ENCODE results near the gene C12orf56.
A peak's percentile ranks its signal among the peaks of the same experiment; 100 is the strongest.

The C12orf56 gene, protein sequence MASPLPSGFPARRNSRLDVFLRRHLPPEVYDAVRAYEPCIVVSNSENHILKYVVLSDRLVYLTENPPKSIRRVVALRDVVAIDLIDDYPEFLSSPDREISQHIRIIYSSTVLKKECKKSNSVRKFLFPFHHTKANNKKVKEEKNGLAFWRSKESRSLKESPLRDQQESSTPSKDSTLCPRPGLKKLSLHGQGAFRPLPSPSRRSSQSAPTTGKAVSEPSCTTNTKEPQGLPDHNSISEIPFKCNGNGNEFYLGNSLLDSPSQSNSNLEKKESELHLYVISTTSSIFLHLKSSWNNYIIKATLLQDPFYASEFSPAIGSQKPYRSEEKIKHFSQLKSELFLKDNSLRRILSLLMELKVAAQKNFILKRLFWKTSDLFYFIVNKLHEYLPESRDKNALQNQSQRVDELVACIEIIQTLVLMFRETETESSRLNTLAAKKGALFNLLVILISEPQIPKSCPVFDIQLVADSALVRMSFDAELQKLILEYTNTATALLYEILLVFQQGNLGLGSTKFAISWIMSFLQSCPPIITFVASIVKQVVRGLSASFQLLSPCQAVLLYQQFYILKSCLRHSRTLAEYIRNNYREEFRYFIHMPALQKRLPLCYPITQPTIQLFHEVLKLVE

DNA sequence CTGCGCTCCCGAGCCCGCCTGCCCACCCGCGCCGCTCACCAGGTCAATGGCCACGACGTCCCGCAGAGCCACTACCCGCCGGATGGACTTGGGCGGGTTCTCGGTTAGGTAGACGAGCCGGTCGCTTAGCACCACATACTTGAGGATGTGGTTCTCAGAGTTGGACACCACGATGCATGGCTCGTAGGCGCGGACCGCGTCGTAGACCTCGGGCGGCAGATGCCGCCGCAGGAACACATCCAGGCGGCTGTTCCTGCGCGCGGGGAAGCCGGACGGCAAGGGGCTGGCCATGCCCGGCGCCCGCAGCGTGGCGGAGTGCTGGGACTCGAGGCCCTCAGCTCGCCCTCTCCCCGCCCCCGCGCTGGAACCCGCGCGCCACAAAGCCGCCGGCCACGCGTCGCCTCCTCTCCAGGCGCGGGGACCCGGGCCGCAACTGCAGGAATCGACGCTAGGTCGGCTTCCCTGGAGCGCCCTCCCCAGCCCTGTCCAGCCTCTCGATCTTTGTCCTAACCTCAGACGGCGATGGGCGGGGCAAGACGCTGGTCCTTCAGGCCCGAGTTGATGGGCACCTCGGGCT, at the start of gene C12orf56:
Gene C12orf56 (minus strand): TSS at position 484 of the 577 bp plus-strand sequence. CDS start 193 bp downstream, at position 291.
- no peak for DNase-seq (ENCODE audit: low read depth)

DNA sequence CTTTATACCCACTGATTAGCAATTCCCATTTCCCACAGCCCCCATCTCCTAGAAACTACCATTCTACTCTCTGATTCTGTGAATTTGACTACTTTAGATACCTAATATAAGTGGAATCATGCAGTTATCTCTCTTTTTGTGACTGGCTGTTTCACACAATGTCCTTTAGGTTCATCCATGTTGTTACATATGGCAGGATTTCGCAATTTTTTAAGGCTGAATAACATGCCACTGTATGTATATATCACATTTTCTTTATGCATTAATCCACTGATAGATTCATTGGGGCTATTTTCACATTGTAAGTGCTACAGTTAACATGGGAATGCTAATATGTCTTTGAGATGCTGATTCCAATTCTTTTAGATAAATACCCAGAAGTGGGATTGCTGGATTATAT, 49.5 kb upstream of the C12orf56 start:
- DNase-seq (ENCODE audit: low read depth), result no peak

DNA sequence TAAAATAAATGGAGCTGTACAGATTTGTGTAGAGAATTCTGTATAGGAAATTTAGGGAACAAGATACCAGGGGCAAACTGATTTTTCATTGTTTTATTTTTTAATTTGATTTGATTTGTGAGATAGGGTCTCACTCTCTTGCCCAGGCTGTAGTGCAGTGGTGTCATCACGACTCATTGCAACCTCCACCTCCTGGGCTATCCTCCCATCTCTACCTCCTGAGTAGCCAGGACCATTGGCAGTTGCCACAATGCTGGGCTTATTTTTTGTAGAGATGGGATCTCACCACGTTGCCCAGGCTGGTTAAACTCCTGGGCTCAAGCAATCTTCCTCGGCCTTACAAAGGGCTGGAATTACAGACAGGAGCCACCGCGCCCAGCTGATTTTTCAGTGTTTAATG, 43.4 kb upstream of the C12orf56 start:
- no peak for DNase-seq (ENCODE audit: low read depth)

DNA sequence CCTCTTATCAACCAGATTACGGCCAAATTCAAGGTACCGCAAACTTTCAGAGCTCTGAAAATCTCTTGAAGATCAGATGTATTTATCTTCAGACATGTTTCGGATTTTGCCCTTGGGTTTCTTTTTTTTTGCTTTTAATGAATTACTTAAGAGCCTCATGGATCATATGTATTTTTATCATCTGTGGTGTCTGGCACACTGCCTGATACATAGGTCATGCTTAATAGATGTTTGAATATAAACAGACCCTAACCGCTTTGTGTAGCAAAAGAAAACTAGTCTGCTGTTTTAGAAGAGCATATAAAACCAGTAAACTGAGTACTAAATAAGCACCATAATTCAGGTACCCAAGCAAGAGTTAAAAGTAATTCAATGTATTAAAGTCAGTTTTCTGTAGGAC, 41.2 kb upstream of the C12orf56 start:
- DNase-seq (ENCODE audit: low read depth), result no peak

DNA sequence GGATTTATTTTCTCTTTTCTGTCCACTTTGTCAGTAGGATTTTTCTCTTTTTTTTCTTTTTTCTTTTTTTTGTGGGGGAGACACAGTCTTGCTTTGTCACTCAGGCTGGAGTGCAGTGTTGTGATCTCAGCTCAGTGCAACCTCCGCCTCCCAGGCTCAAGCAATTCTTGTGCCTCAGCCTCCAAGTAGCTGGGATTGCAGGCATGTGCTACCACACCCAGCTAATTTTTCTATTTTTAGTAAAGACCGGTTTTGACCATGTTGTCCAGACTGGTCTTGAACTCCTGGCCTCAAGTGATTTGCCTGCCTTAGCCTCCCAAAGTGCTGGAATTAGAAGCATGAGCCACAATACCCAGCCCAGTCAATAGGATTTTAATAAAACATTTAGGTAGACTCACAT, 40.3 kb upstream of the C12orf56 start:
- no peak for DNase-seq (ENCODE audit: low read depth)

DNA sequence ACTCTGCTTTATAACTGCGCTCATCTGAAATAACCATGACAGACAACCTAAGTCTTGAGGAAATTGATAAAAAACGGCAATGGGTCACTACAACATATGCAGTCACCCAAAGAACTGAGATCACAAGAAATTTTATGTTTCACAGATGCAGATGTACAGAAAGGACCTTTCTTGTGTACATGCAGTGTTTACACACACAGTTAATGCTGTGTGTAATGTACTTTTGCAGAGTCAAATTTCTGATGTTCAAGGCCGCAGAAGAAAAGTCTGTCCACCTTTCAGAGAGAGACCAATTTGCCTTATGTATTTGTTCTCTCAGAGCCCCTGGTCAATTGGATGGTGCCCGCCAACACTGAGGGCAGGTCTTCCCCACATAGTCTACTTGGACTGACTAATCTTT, 38.4 kb upstream of the C12orf56 start:
- DNase-seq (ENCODE audit: low read depth), result no peak

DNA sequence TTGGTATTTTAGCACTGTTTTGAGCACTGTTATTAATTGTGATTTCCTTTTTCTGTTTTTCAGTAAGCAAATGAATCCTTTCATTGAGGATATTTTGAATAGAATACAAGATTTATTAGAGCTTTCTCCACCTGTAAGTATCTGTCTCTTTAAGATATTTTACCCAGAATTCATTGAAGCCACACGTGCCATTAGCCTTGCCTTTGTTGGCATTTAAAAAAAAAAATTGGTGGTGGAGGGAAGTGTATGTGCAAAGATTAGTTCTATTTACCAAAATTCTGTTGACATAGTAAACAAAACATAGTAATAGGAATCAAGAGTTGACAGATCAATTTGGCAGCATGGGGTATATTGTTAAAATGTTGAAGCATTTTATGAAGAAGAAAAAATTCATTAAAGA, 37.4 kb upstream of the C12orf56 start:
- no peak for DNase-seq (ENCODE audit: low read depth)

DNA sequence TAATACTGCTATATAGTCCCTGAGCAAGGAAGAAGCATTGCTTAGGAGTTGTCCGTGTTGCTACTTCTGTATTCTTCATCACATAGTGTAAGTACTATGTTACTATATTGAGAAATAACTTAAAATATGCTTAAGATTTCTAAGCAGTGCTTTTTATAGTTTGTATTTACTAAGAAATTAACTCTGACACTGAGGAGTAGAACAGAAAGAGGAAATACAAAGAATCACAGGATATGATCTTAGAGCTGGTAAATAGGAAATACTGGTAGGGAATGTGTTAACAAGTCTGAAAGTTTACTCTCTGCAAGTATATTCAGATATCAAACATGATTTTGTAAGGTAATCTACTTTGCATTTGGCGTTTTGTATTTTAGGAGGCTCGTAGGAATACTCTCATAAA, 29.1 kb upstream of the C12orf56 start:
- no peak for DNase-seq (ENCODE audit: low read depth)

DNA sequence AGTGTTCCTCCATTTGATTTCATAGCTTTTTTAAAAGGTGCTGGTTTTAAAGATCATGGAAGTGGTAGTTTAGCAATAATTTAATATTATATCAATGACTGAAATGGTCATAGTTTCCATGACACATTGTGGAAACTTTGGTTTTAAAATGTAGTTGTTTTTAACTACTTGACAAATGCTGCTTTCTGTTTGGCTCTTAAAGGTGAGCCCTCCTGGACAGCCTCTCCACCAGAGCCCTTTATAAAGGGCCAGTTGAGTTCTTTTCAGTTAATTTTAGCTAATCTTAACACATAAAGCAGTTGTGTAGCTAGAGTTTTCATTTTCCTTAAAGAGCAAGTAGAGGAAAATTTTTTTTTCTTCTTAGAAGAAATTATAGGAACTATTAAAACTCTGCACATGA, 27.7 kb upstream of the C12orf56 start:
- no peak for DNase-seq (ENCODE audit: low read depth)

DNA sequence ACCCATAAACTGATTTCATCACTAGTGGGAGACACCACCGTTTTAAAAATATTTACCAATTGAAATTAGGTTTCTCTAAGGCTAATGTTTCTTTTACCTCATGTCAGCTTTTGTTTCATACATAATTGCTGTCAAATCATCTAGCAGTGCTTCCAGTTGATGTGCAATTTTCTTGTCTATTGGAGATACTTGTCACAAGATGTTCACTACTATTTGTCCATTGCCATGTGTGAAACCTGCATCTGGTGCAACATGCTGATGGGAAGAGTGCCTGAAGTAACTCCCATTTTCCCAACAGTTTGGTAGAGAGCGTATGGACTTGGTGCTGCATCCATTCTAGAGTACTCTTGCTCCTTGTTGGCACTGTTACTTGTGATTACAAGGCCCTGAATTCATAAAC, 23.3 kb upstream of the C12orf56 start:
- DNase-seq (ENCODE audit: low read depth), result no peak

DNA sequence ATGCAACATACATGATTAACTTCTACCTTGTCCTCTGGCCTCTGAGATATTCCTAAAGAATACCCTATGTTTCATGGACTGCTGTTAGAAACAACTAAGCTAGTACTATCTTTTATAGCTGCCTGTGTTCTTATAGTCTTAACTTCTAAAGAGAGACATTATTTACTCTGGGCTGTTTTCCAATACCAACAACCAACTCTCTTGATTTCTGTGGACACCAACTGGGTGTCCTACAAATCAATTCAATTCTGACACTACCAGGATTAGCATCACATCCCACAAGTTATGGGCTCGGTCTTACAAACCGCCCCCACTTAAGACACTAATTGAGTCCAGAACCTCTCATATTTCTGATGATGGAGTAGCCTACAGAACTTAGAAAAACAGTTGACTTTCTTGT, 21.9 kb upstream of the C12orf56 start:
- DNase-seq (ENCODE audit: low read depth), result no peak

DNA sequence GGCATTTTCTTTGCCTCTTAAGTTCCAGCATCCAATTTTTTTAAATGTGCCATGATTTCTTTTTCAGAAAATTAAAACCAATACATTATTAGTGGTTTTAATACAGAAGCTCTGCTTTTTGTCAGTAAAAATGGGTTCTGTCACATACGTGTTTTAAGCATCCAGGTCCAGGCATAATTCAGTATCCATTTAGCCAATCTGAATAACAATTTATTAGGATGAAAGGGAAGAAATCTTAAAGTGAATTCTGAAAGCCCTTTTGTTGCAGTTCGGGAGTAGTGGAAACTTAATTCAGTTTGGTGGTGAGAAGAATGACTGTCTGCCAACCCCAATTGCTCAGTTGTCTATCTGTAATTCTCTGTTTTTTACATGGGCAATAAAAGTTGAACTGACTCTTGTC, 20.9 kb upstream of the C12orf56 start:
- no peak for DNase-seq (ENCODE audit: low read depth)

DNA sequence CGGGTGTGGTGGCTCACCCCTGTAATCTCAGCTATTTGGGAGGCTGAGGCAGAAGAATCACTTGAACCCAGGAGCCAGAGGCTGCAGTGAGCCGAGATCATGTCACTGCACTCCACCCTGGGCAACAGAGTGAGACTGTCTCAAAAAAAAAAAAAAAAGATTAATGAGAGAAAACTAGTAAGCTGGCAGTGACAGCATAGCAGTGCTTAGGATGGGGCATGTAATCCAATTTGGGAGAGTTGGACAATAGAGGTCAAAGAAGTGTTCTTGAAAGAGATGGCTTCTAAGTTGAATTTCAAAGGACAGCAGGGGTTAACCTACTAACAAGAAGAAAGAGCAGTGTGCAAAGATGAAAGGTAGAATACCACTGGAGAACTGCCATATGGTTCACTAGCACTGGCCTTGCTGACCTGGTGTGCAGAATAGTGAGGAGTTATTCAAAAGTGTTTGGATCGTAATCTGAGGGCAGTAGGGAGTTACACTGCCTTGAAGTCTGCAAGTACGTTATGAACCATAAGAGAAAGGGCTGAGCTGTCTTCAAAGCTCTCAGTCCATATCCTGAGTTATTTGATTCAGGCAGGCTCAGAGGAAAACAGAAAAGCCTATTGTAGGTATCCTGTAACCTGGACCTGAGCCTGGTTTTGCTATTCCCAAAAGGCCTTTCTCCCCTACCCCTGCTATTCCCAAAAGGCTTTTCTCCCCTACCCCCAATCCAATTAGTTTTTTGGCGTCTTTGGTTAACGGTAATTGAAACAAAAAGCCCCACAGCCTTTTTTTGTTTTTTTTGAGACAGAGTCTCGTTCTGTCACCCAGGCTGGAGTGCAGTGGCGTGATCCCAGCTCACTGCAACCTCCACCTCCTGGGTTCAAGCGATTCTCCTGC, 17.0 kb upstream of the C12orf56 start:
- DNase-seq (ENCODE audit: low read depth), result no peak

DNA sequence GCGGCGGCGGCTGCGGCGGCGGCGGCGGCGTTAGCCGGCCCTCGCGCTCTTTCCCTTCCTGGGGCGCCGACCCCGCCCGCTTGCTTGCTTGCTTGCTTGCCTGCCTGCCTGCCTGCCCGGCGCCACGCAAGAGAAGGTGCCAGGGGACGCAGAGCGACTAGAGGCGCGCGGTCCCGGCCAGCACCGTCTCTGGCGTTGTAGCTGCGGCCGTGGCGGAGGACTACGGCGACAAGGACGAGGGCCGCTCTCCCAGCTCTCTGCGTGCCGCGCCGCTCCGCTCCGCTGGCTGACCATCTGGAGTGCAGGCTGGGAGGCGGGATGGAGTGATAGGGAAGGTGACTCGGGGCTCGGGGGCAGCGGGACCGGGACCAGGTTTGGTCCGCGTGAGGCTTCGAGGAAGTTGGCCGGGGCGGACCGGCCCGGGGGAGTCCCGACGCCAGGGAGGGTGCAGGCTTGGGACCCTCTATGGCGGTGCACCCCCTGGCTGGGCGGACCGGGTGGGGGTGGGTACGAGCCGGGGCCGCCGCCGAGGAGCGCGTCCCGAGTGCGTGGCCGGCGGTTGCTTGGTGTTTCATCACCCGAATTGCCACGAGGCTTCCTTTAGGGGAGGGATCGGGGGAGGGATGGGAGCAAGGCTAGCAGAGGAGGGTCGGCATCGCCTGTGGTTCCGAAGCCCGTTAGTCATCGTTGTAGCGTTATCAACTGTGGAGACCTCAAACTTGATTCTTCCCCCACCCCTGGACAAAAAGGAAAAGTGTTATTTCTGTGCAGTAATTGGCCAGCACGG, 14.1 kb upstream of the C12orf56 start:
- DNase-seq (ENCODE audit: low read depth), result peak; percentile 36

DNA sequence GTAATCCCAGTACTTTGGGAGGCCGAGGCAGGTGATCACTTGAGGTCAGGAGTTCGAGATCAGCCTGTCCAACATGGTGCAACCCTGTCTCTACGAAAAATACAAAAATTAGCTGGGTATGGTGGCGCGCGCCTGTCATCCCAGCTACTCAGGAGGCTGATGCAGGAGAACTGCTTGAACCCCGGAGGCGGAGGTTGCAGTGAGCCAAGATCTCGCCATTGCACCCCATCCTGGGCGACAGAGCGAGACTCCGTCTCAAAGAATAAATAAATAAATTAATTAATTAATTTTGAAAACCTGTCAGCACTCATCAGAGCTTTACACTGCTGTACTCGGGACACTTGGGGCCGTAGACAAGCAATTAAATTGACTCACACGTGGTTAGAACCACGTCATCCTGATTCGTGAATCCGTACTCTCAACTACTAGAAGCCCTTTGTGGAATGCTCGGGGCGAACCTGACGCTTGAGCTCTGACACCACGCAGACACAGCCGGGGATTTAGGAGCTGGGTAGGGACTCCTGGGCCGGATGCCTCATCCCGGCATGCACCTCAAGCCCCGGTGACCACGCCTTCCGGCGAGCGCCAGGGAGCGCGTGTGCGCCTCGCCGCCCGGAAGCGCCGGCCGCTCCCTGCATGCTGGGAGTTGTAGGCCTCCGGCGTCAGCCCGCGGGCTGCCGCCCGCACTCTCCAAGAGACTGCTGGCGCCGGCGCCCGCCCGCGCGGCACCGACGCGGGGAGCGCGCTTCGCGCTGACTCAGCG, 13.3 kb upstream of the C12orf56 start, which contains the start of gene XPOT:
Gene XPOT (plus strand): TSS at position 686 of the 763 bp plus-strand sequence. CDS start 5,644 bp downstream, outside the sequence.
- DNase-seq (ENCODE audit: low read depth), result peak; percentile 85

DNA sequence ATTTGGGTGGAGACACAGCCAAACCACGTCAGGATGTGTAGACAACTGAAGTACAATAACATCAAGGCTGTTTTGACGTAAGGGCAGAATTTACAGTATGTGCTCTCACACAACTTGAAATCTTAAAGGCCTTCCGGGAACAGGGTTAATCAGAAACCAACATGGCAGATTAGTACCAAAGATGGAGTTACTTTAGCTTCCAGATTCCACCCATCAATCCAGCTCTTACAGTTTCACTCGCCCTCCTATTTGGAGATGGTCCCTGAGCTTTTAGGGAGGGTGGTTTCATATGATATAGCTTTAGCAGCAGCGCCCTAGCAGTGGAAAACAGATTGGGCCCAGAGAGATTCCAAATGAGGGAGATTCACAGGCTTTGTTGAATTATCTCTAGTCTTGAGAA, 11.6 kb upstream of the C12orf56 start:
- DNase-seq (ENCODE audit: low read depth), result no peak

DNA sequence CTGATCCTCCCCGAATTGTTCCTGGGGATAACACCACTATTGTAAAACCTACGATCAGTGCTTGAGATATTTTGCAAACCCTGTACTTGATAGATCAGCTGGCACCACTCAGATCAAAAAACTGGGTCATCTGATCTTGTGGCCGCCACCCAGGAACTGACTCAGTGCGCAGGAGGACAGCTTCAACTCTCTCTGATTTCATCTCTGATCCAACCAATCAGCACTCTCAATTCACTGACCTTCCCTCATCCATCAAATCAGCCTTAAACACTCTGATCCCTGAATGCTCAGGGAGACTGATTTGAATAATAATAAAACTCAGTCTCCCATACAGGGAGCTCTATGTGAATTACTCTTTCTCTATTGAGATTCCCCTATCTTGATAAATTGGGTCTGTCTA, 9.5 kb upstream of the C12orf56 start:
- DNase-seq (ENCODE audit: low read depth), result no peak

DNA sequence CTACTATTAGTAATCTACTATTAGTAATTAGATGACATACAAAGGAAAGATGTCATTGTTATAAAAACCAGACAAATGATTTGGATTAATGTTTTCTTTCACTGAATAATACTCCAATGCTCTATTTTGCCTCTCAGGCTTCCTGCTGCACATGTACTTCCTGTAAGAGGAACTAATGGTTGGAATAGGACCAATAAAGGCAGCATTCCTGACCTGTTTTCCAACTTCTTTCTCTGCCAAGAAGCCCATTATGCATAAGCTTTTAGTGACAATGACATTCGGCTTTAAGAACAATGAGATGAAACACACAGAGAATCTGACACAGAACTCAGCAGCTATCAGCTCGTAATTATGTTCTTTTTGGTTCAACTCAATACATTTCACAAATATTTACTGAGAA, 5.2 kb upstream of the C12orf56 start:
- DNase-seq (ENCODE audit: low read depth), result no peak

DNA sequence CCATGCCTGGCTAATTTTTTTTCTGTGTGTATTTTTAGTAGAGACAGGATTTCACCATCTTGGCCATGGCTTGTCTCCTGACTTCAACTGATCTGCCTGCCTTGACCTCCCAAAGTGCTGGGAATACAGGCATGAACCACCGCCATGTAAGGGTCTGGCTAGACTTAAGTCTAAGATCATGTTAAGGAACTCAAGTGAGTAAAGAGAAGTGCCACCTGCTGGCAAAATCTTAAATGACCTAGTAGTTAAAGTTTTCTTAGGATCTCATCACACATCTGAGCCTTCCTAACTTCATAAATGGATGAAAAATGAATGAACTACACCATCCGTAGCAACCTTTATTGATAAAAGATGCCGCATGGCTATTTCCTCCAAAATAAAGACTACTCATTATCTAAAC, 1.7 kb upstream of the C12orf56 start:
- DNase-seq (ENCODE audit: low read depth), result no peak

DNA sequence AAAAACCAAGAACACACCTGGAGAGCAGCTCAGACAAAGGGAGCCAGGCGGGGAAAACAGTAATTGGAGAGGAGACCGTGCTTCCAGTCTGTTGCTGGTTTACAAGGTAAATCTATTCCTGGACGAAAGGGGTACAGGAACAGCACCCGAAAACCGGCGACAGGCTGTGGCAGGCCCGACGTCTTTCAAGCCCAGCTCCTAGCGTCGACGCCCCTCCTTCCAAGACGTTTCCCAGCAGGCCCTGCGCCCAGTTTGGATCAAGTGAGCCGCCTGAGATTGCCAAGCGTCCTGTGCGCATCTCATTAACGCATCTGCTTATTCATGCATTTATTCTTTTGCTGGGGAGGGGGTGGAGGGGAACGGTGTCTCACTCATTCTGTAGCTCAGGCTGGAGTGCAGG, 1.4 kb downstream of the C12orf56 start:
- DNase-seq (ENCODE audit: low read depth), result no peak
